Fibroblast of pulmonary artery (primary cell): ENCODE data around the gene ACOXL.

Source experiments
- DNase-seq: peaks from one replicate; pipeline ENCODE4 v3.0.0-alpha.2; 2010; ENCODE audit warnings: low read depth
- H3K4me3 ChIP-seq: replicated peaks from 2 replicates; pipeline ENCODE4 v1.5.1; 2011; ENCODE audit warnings: low read depth, mild to moderate bottlenecking, control low read depth, low read length, moderate library complexity
- CTCF ChIP-seq: IDR thresholded peaks from 2 replicates; pipeline ENCODE4 v1.5.1; 2011; ENCODE audit warnings: mild to moderate bottlenecking, control low read depth, low read length, inconsistent platforms; ENCODE audit errors: missing control alignments

The ACOXL gene

GRCh38 chr2:110943070-110943634, 210.8 kb downstream of the ACOXL start:
- TF ChIP-seq CTCF, result no peak
- H3K4me3 ChIP-seq, result no peak overlapping the region
- DNase-seq, result no peak

- no peak for TF ChIP-seq CTCF
- no peak overlapping the region for H3K4me3 ChIP-seq
- no peak for DNase-seq
Observed at GRCh38 chr2:110946902-110947301, 214.5 kb downstream of the ACOXL start.

GRCh38 chr2:110948027-110948674, 215.8 kb downstream of the ACOXL start:
- no peak overlapping the region for H3K4me3 ChIP-seq
- no peak for TF ChIP-seq CTCF
- DNase-seq, result peak; percentile 24

- DNase-seq, result no peak
- no peak for TF ChIP-seq CTCF
- no peak overlapping the region for H3K4me3 ChIP-seq
Observed at GRCh38 chr2:110950281-110950680, 217.9 kb downstream of the ACOXL start.

- TF ChIP-seq CTCF, result no peak
- no peak for DNase-seq
- no peak overlapping the region for H3K4me3 ChIP-seq
Observed at GRCh38 chr2:110955045-110955444, 222.7 kb downstream of the ACOXL start.

GRCh38 chr2:110955556-110955955, 223.2 kb downstream of the ACOXL start:
- no peak for TF ChIP-seq CTCF
- H3K4me3 ChIP-seq, result no peak overlapping the region
- no peak for DNase-seq

- TF ChIP-seq CTCF, result no peak
- DNase-seq, result no peak
- no peak overlapping the region for H3K4me3 ChIP-seq
Observed at GRCh38 chr2:110957293-110957692, 224.9 kb downstream of the ACOXL start.
